GM21576 (cell line): Measurements from ENCODE around the gene FAM13C.
"Not testable (repeated sequence)": the region's sequence is repeated elsewhere in the genome, so short reads cannot be mapped to it uniquely, and the experiment has no call there.

Source experiments
- ATAC-seq: cut with Tn5 transposase; IDR thresholded peaks from one replicate; pipeline ENCODE4 v1.9.1; 2021; ENCODE audit warnings: mild to moderate bottlenecking, moderate library complexity; ENCODE audit not compliant: unreplicated experiment

FAM13C gene

GRCh38 chr10:59362144-59362958 lies at the start of gene FAM13C:
TSS of gene FAM13C (minus strand) at chr10:59362549. CDS start at chr10:59362460, 89 bp downstream.
- ATAC-seq = no peak

DNA sequence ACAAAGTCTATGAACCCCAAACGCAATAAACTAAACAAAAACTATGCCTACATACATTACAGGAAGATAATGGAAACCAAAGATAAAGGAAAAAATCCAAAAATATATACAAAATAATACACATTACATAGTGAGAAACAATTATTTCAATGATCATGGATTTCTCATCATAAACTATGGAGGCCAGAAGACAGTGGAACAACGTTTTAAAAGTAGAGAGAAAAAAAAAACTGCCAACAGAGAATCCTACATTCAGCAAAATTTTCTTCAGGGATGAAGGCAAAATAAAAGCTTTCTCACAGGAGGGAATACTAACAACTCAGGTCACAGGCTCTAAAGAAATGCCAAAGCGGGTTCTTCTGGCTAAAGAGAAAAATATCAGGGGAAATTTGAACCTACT lies 42.9 kb upstream of the FAM13C start:
- no peak for ATAC-seq

DNA sequence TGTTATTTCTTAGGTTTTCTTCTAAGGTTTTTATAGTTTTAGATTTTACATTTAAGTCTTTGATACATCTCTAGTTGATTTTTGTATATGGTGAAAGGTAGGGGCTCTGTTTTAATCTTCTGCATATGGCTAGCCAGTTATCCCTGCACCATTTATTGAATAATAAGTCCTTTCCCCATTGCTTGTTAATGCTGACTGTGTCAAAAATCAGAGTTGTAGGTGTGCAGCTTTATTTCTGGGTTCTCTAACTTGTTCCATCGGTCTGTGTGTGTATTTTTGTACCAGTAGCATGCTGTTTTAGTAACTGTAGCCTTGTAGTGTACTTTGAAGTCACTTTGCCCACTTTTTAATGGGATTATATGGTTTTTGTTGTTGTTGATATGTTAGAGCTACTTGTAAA lies 37.9 kb upstream of the FAM13C start:
- ATAC-seq = no peak

GRCh38 chr10:59399329-59399728 lies 37.0 kb upstream of the FAM13C start:
- ATAC-seq = not testable (repeated sequence)

GRCh38 chr10:59397961-59398360 lies 35.6 kb upstream of the FAM13C start:
- no peak for ATAC-seq

DNA sequence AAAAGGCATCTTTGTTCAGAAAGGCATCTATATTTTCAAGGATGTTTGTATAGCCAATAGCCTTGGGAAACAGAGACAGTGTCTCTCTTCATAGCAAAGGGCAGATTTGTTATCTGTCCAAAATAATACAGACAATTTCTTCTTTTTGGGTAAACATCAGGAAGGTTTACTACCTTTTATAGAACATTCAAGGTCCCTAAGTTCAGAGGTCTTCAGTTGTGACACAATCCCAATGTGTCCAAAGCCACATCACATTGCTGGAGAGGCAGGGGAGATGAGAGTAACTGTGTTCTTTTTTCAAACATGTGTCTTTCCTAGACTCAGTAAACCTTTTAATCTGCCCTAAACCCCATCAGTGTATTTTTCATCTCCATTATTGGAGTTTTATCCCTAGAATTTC lies 33.6 kb upstream of the FAM13C start:
- ATAC-seq = no peak

DNA sequence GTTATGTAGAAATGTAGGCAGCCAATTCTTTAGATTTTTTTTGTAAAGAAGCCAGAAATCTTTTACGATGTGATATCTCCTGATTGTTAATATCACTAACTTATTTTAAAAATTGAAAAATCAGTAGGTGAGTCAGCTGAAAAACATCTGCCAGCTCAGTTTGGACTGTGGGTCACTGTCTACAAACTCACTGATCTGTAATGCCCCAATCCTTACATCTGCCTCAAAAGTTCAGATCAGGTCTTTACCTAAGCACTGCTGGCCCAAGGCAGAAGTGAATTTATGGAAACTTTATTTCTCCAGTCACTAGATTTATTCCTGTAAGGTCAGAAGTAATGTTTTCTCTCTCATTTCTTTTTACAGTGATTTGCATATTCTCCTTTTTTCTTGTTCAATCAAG lies 31.0 kb upstream of the FAM13C start:
- ATAC-seq = no peak

DNA sequence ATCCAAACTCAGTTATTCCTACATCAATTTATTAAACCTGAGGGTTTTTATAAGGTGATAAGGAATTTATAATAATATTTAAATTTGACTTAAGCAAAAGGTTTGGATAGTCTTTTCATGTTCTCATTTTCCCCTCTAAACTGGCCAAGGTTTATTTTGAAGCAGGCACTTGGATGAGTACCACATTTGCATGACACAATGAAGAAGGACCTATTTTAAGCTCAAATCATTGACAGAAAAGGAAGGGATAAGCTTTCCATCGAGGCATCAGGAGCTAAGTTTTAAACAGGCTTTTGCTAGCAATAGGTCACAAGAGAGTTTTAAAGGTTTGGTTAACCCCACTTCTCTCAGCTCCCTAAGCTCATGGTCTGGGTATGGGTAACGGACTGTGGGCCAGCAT lies 28.7 kb upstream of the FAM13C start:
- no peak for ATAC-seq

- ATAC-seq = no peak
These were observed 26.3 kb upstream of the FAM13C start for GRCh38 chr10:59388671-59388976.

- no peak for ATAC-seq
These were observed 25.8 kb upstream of the FAM13C start for GRCh38 chr10:59387951-59388670.

DNA sequence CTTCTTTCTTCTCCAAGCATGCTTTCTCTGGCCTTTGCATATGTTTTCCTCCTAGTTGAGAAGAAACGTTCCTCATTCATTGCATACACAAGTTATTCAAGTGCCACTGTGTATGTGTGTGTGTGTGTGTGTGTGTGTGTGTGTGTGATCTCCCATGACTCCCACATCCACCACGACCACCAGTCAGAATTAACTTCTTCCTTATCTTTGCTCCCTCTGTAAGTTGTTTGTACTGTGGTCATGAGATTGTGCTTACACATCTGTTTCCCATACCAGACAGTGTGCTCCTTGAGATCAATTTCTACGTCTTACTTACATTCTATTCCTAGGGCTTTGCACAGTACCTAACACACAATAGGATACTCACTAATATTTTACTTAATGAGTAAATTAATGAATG lies 22.4 kb upstream of the FAM13C start:
- no peak for ATAC-seq

GRCh38 chr10:59383908-59384307 lies 21.6 kb upstream of the FAM13C start:
- no peak for ATAC-seq

- no peak for ATAC-seq
These were observed 21.1 kb upstream of the FAM13C start for GRCh38 chr10:59383436-59383835.

- ATAC-seq = no peak
These were observed 20.5 kb upstream of the FAM13C start for GRCh38 chr10:59382831-59383295.

- no peak for ATAC-seq
These were observed 19.3 kb upstream of the FAM13C start for GRCh38 chr10:59381687-59382086.

- ATAC-seq = no peak
These were observed 14.5 kb upstream of the FAM13C start for GRCh38 chr10:59376846-59377245.

- no peak for ATAC-seq
These were observed 13.6 kb upstream of the FAM13C start for GRCh38 chr10:59375990-59376389.

GRCh38 chr10:59374916-59375315 lies 12.6 kb upstream of the FAM13C start:
- ATAC-seq = no peak

DNA sequence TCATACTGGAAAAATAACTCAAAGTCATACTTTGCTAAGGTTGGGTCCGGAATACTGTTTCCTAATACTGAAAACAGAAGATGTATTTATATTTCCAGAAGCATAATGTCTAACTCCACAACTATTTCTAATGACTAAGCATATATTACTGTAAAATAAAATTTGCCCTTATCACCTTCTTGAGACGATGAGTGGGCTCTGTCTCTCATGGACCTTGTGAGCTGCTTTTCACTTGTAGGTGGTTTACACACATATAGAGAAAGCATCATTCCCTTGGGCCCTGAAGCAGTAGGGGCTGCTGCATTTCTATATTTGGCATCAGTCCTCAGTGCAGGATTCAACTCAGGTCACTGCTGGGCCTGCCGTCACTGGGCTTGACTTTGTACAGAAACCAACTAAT lies 10.7 kb upstream of the FAM13C start:
- no peak for ATAC-seq

GRCh38 chr10:59372543-59372942 lies 10.2 kb upstream of the FAM13C start:
- ATAC-seq = no peak

DNA sequence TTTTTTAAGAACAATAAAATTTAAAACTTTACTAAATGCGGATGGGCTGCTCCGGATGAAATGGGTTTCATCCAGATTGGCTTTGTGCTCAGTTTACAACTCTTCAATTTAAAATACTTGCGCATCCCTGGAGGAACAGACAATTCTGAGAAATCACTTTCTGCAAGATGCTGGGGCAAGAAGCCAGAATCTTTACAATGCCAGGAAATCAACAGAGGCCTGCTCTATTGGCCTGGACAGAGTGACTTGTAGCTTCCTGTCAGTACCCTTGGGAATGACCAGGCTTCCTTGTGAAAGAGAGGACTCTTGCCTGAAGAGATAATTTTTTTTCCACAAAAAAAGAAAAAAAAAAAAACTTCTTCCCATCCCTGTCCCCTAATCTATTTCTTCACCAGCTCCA lies 3.9 kb upstream of the FAM13C start:
- no peak for ATAC-seq

DNA sequence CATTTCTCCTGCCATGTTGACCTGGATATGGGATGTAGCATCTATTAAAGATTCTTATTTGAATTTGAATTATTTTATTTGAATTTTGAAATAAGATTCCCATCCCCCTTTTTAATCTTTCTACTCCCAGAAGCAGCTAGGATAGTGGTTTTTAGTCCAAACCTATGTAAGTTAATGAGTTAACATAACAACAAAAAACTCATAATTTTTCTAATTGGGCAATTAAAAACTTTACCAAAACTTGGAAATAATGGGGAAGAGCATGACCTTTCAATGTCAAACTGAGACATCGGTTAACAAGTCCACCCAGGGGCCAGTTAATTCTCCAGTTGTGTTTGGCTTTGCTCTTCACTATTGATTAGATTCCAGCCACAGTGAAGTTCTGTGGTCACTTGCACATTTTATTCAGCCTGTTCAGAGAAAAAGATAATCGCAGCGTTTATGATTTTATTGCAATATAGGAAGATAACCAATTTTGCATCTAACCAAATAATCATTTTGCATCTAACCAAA lies 1.2 kb upstream of the FAM13C start:
- no peak for ATAC-seq
